ENCODE data around the gene PCDH17.

DNA sequence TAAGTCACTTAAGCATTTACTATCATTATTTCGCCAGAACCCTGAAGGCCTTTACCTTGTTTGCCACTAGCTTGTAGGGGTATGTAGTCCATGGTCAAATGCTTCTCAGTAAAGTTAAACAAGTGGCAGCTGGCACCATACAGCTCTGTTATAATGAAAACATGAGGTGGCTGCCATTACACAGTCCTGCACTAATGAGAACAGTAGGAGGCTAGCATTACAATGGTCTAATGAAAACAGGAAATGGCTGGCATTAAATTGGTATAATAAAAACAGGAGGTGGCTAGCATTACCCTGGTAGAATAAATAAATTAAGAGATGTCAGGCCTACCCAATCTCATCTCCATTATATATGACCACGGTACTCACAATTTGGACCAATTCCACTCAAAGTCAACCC lies 107.5 kb downstream of the PCDH17 start:
- no peak for TF ChIP-seq POLR2A (IDR thresholded peaks at IDR 0.05; ENCODE audit: low read depth, low read length)
- TF ChIP-seq POLR2AphosphoS5 (IDR thresholded peaks at IDR 0.05; ENCODE audit: low read depth, low read length), result no peak
- TF ChIP-seq TAF1 (IDR thresholded peaks at IDR 0.05; ENCODE audit: low read depth, low read length), result no peak
- no peak for TF ChIP-seq SPI1 (IDR thresholded peaks at IDR 0.05; ENCODE audit: low read depth, low read length)
- no peak for TF ChIP-seq POU2F2 (IDR thresholded peaks at IDR 0.05; ENCODE audit: low read depth, low read length)
